H9 (cell line): ENCODE data around the gene APP. TPM values are rescaled to one million over a fixed set of nuclear protein-coding genes. Genes with fewer than 3 reads are reported as not detected.
A peak's percentile ranks its signal among the peaks of the same experiment; 100 is the strongest.

Experiments used
- DNase-seq: peaks from one replicate; pipeline ENCODE4 v3.0.0-alpha.2; 2017
- H2AFZ ChIP-seq: one replicate; pipeline ENCODE4 v1.6.1; 2013; ENCODE audit warnings: mild to moderate bottlenecking, low read length, control low read depth, moderate library complexity
- H2AK5ac ChIP-seq: 2 replicates; pipeline ENCODE4 v1.6.1; 2013; ENCODE audit warnings: low read length, control low read depth, mixed read lengths; ENCODE audit not compliant: insufficient read length
- H2BK120ac ChIP-seq: one replicate; pipeline ENCODE4 v1.6.1; 2013; ENCODE audit warnings: low read depth, mild to moderate bottlenecking, low read length, control low read depth, inconsistent platforms; ENCODE audit not compliant: poor library complexity, severe bottlenecking
- H2BK12ac ChIP-seq: 2 replicates; pipeline ENCODE4 v1.6.1; 2013; ENCODE audit warnings: low read length, control low read depth, mixed read lengths, low read depth; ENCODE audit not compliant: insufficient read length
- H2BK15ac ChIP-seq: 2 replicates; pipeline ENCODE4 v1.6.1; 2013; ENCODE audit warnings: low read depth, low read length, control low read depth
- H2BK20ac ChIP-seq: one replicate; pipeline ENCODE4 v1.6.1; 2013; ENCODE audit warnings: low read depth, mild to moderate bottlenecking, low read length, control low read depth, inconsistent platforms; ENCODE audit not compliant: poor library complexity, severe bottlenecking
- H2BK5ac ChIP-seq: 2 replicates; pipeline ENCODE4 v1.6.1; 2013; ENCODE audit warnings: low read length, control low read depth, mixed read lengths; ENCODE audit not compliant: insufficient read length
- H3K14ac ChIP-seq: 2 replicates; pipeline ENCODE4 v1.6.1; 2013; ENCODE audit warnings: low read length, control low read depth; ENCODE audit not compliant: insufficient read depth
- H3K18ac ChIP-seq: 2 replicates; pipeline ENCODE4 v1.6.1; 2013; ENCODE audit warnings: low read depth, mild to moderate bottlenecking, mixed read lengths, low read length, control low read depth; ENCODE audit not compliant: insufficient read length
- H3K23ac ChIP-seq: 2 replicates; pipeline ENCODE4 v1.6.1; 2013; ENCODE audit warnings: low read length, control low read depth, mixed read lengths, low read depth; ENCODE audit not compliant: insufficient read length
- H3K23me2 ChIP-seq: 2 replicates; pipeline ENCODE4 v1.6.1; 2013; ENCODE audit warnings: low read depth, mild to moderate bottlenecking, mixed read lengths, low read length, control low read depth; ENCODE audit not compliant: insufficient read length, poor library complexity, severe bottlenecking
- H3K27ac ChIP-seq: 2 replicates; pipeline ENCODE4 v1.5.1; 2013; ENCODE audit warnings: low read length, control low read depth, mixed read lengths, low read depth; ENCODE audit not compliant: insufficient read length
- H3K27me3 ChIP-seq: 2 replicates; pipeline ENCODE4 v1.6.1; 2013; ENCODE audit warnings: low read length, control low read depth, inconsistent platforms; ENCODE audit not compliant: insufficient read depth
- H3K4ac ChIP-seq: 2 replicates; pipeline ENCODE4 v1.6.1; 2013; ENCODE audit warnings: low read depth, mild to moderate bottlenecking, control low read depth, inconsistent platforms, low read length, moderate library complexity
- H3K4me1 ChIP-seq: 2 replicates; pipeline ENCODE4 v1.6.1; 2013; ENCODE audit warnings: low read length, control low read depth, inconsistent platforms; ENCODE audit not compliant: insufficient read depth
- H3K4me2 ChIP-seq: 2 replicates; pipeline ENCODE4 v1.6.1; 2013; ENCODE audit warnings: low read length, control low read depth, mixed read lengths; ENCODE audit not compliant: insufficient read length, insufficient read depth
- H3K56ac ChIP-seq: 2 replicates; pipeline ENCODE4 v1.6.1; 2013; ENCODE audit warnings: low read depth, mild to moderate bottlenecking, mixed read lengths, low read length, control low read depth; ENCODE audit not compliant: insufficient read length
- H3K79me1 ChIP-seq: 2 replicates; pipeline ENCODE4 v1.6.1; 2013; ENCODE audit warnings: low read depth, mild to moderate bottlenecking, moderate library complexity, low read length, control low read depth, inconsistent platforms; ENCODE audit not compliant: insufficient read depth, poor library complexity, severe bottlenecking
- H3K79me2 ChIP-seq: 2 replicates; pipeline ENCODE4 v1.6.1; 2013; ENCODE audit warnings: low read length, control low read depth, inconsistent platforms; ENCODE audit not compliant: insufficient read depth
- H3K9ac ChIP-seq: 2 replicates; pipeline ENCODE4 v1.6.1; 2013; ENCODE audit warnings: low read length, control low read depth, mixed read lengths; ENCODE audit not compliant: insufficient read length; ENCODE audit errors: extremely low read depth
- H3K9me3 ChIP-seq: one replicate; pipeline ENCODE4 v1.6.1; 2013; ENCODE audit warnings: low read depth, low read length, inconsistent platforms; ENCODE audit not compliant: control insufficient read depth
- H3T11ph ChIP-seq: one replicate; pipeline ENCODE4 v1.6.1; 2013; ENCODE audit warnings: mild to moderate bottlenecking, low read length, control low read depth, inconsistent platforms
- H4K20me1 ChIP-seq: one replicate; pipeline ENCODE4 v1.6.1; 2013; ENCODE audit not compliant: control insufficient read depth, insufficient read length, insufficient read depth
- H4K5ac ChIP-seq: 2 replicates; pipeline ENCODE4 v1.6.1; 2013; ENCODE audit warnings: low read depth, mild to moderate bottlenecking, mixed read lengths, low read length, control low read depth; ENCODE audit not compliant: insufficient read length
- H4K8ac ChIP-seq: replicated peaks from 2 replicates; pipeline ENCODE4 v1.6.1; 2013; ENCODE audit warnings: low read length, control low read depth, mixed read lengths, low read depth; ENCODE audit not compliant: insufficient read length
- H4K91ac ChIP-seq: 2 replicates; pipeline ENCODE4 v1.6.1; 2013; ENCODE audit warnings: low read depth, mild to moderate bottlenecking, moderate library complexity, mixed read lengths, low read length, control low read depth; ENCODE audit not compliant: insufficient read length
- H3K27ac Mint-ChIP-seq, 3 experiments: 2 replicates in 2 of 3; 3 replicates in 1 of 3; pipeline ENCODE4 v1.8.0; 2020 to 2021; ENCODE audit warnings: mixed read lengths in 3 of 3, mild to moderate bottlenecking in 1 of 3, moderate library complexity in 1 of 3
- H3K27me3 Mint-ChIP-seq: 2 replicates; pipeline ENCODE4 v1.8.0; 2021; ENCODE audit warnings: low read depth, mild to moderate bottlenecking, moderate library complexity, mixed read lengths
- H3K36me3 Mint-ChIP-seq, 3 experiments: 2 replicates in 2 of 3; 3 replicates in 1 of 3; pipeline ENCODE4 v1.8.0; 2020 to 2021; ENCODE audit warnings: low read depth in 3 of 3, mixed read lengths in 3 of 3; ENCODE audit not compliant: insufficient read depth in 1 of 3
- H3K4me1 Mint-ChIP-seq, 2 experiments: 2 replicates each; pipeline ENCODE4 v1.8.0; 2020; ENCODE audit warnings: mixed read lengths in 2 of 2
- H3K4me3 Mint-ChIP-seq, 2 experiments: 2 replicates in 1 of 2; 3 replicates in 1 of 2; pipeline ENCODE4 v1.8.0; 2020 to 2021; ENCODE audit warnings: mild to moderate bottlenecking in 2 of 2, mixed read lengths in 2 of 2, moderate library complexity in 1 of 2
- H3K9me3 Mint-ChIP-seq, 2 experiments: 2 replicates in 1 of 2; 3 replicates in 1 of 2; pipeline ENCODE4 v1.8.0; 2020; ENCODE audit warnings: mild to moderate bottlenecking in 2 of 2, mixed read lengths in 2 of 2, moderate library complexity in 1 of 2
- CTCF ChIP-seq: fragments of 200-600 bp; sonication (generic); conservative IDR thresholded peaks from 3 replicates; pipeline ENCODE4 v1.8.0; 2021; ENCODE audit warnings: antibody characterized with exemption, mild to moderate bottlenecking
- WGBS: extraction: QIAGEN DNeasy Blood & Tissue Kit; methylation state at CpG from one replicate; pipeline ENCODE4 v1.1.7; 2013; ENCODE audit warnings: missing lambda C conversion rate, low lambda C conversion rate, mixed read lengths; ENCODE audit not compliant: insufficient read length; ENCODE audit errors: extremely low coverage; 5-methylcytosine and 5-hydroxymethylcytosine counted together
- total RNA-seq: library from RNA; stranded (reverse); gene quantifications from 2 replicates; pipeline ENCODE4 v1.2.1, GENCODE V29; 2021

The APP gene
- total RNA-seq, 1 experiment from 2014 or later, result 380 TPM

- no peaks in the 10 kb centered on the region for H3K27me3 ChIP-seq
- H3K18ac ChIP-seq, result no peak overlapping the region
- no peak overlapping the region for H3K14ac ChIP-seq
- TF ChIP-seq CTCF, result no peak
- H3T11ph ChIP-seq, result no peak overlapping the region
- no peak overlapping the region for H2BK12ac ChIP-seq
- no peaks in the 10 kb centered on the region for H3K9me3 ChIP-seq
- no peak for DNase-seq
- no peak overlapping the region; a peak in 1 of 5 replicates for H3K4me3 Mint-ChIP-seq
- peak overlapping the region in 2 of 3 experiments; percentile 7 to 57; a peak in 1 of 7 replicates for H3K27ac Mint-ChIP-seq
- H3K4me1 ChIP-seq, result no peaks in the 10 kb centered on the region
- no peak overlapping the region for H2AFZ ChIP-seq
- no peak overlapping the region for H4K5ac ChIP-seq
- peaks cover 34 to 36% of the 10 kb centered on the region in 2 experiments for H3K4me1 Mint-ChIP-seq
- no peak overlapping the region for H3K9ac ChIP-seq
- no peak overlapping the region for H4K91ac ChIP-seq
- no peak overlapping the region for H2AK5ac ChIP-seq
- H3K4me2 ChIP-seq, result no peak overlapping the region
- H3K27ac ChIP-seq, result no peak overlapping the region
- H4K20me1 ChIP-seq, result no peaks in the 10 kb centered on the region
- no peak overlapping the region for H3K4ac ChIP-seq
- no peak overlapping the region for H3K23ac ChIP-seq
- H3K23me2 ChIP-seq, result no peaks in the 10 kb centered on the region
- H3K9me3 Mint-ChIP-seq, result no peaks in the 10 kb centered on the region
- no peaks in the 10 kb centered on the region for H3K27me3 Mint-ChIP-seq
- H2BK5ac ChIP-seq, result no peak overlapping the region
- WGBS, result no CpG with 5 or more reads among the region's 2 CpGs
- H2BK20ac ChIP-seq, result no peak overlapping the region
- no peak overlapping the region for H2BK15ac ChIP-seq
- no peak overlapping the region for H4K8ac ChIP-seq
- no peaks in the 10 kb centered on the region for H3K79me2 ChIP-seq
- no peaks in the 10 kb centered on the region for H3K79me1 ChIP-seq
- H3K56ac ChIP-seq, result no peak overlapping the region
- H3K36me3 Mint-ChIP-seq, result peaks cover 45 to 59% (median 47%) of the 10 kb centered on the region in 3 experiments
- no peak overlapping the region for H2BK120ac ChIP-seq
Observed at GRCh38 chr21:25956993-25957714, 213.4 kb downstream of the APP start.
